ENCODE measurements around the gene ATP6V0B. TPM values are rescaled to one million over a fixed set of nuclear protein-coding genes. Genes with fewer than 3 reads are reported as not detected.

Gene ATP6V0B
- total RNA-seq, 2 donors from 2014 or later, result 72.1 to 80.5 TPM

Other genes with a start within 250 kb of the ATP6V0B start
- gene ARTN, start 41.2 kb upstream of the ATP6V0B start, total RNA-seq, result under 1 TPM; 0.52 to 0.65 TPM
- 10 to 100 TPM; 10.6 to 12.5 TPM for gene IPO13, start 28.0 kb upstream of the ATP6V0B start, total RNA-seq
- 10 to 100 TPM; 17.7 to 24.4 TPM for gene DPH2, start 5.0 kb upstream of the ATP6V0B start, total RNA-seq
- gene B4GALT2, start 4.2 kb downstream of the ATP6V0B start, total RNA-seq, result 1 to 10 TPM; 2.8 to 3.4 TPM
- gene CCDC24, start 16.6 kb downstream of the ATP6V0B start, total RNA-seq, result 1 to 10 TPM; 1.4 to 1.5 TPM
- gene SLC6A9, start 56.5 kb downstream of the ATP6V0B start, total RNA-seq, result under 1 TPM in 1 of 2 donors, not detected in 1; 0.62 TPM
- not detected for gene KLF17, start 143.9 kb downstream of the ATP6V0B start, total RNA-seq
- not detected for gene KLF18, start 166.7 kb downstream of the ATP6V0B start, total RNA-seq
- gene DMAP1, start 238.5 kb downstream of the ATP6V0B start, total RNA-seq, result 10 to 100 TPM; 52.9 to 59.1 TPM

Measured in T-helper 17 cell (primary cell).